SK-MEL-5 (cell line): Measurements from ENCODE around the gene UBE2L6. TPM values are rescaled to one million over a fixed set of nuclear protein-coding genes. Genes with fewer than 3 reads are reported as not detected.

Experiments used
- DNase-seq: peaks from one replicate; pipeline ENCODE4 v3.0.0-alpha.2; 2016; ENCODE audit warnings: low read depth, low spot score
- in situ Hi-C: cut with HindIII; loops from 2 replicates; pipeline ENCODE4 v1.10.0; 2016; ENCODE audit warnings: low sequenced_read_pairs, high pct_unique_total_duplicates, low pct_unique_long_range_greater_than_20kb
- small RNA-seq, 2 experiments: library from RNA; depleted of rRNA; stranded (forward); fragments of <200 nt; gene quantifications; one replicate each; pipeline ENCODE3, GENCODE V24; 2014
- total RNA-seq: library from RNA; depleted of rRNA; stranded (reverse); fragments of >200 nt; shearing (Covaris generic); gene quantifications from 2 replicates; pipeline ENCODE4 v1.2.3, GENCODE V29; 2014; rRNA removed

The UBE2L6 gene
- total RNA-seq, 1 experiment from 2014 or later: 17.0 TPM

DNA sequence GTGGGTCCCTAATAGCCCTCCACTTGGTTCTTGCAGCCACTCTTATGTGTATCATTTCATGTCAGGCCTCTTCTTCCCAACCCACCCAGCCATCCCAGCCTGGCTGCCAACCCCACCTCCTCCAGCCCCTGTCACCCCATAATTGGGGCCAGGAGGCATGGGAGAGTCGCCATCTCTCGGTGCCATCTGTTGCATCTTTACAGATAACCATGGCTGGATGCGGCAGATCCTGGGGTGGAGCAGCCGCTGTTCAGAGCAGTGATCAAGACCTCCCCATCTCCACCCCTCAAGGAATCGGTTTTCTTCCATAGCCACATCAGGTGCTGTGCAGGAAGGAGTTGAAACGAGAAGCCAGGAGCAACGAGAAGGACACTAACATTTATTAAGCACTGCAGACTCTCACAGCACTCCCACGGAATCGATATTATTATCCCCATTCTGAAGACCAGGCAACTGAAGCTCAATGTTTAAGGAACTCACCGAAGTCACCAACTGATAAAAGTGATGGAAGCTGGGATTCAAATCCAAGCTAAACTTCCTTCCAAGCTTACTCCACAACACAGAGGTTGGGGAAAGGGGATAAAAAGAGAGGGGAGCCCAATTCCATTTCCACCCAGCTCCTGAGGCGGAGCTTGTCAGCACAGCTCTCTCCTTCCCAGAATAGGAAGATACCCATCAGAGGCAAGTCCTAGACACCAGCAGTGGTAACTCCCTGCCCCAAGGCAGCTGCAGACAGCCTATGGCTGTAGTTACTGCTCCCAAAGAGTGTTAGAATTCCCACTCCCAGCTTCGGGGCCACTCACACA, 54.6 kb downstream of the UBE2L6 start:
- DNase-seq: no peak
- in situ Hi-C loops: no loop called here

DNA sequence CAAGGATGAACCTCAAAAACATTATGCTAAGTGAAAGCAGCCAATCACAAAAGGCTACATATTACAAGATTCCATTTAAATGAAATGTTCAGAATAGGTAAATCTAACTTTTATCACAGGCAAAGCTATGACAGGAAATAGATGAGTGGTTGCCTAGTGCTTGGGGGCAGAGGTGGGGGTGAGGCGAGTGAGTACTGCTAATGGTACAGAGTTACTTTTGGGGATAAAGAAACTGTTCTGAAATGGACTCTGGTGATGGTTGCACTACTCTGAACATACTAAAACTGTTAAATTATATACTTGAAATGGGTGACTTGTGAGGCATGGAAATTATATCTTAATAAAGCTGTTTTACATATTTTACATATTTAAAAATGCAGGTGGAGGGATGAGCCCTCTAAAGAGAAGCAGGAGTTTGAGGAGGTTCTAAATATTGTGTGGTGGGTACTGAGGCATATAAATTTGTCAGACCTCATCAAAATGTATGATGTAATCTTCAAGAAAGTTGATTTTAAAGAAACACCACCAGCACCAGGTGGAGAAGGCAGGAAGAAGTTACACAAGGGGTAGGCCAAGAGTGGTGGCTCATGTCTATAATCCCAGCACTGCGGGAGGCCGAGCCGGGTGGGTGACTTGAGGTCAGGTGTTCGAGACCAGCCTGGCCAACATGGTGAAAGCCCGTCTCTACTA, 55.6 kb downstream of the UBE2L6 start:
- DNase-seq: no peak
- in situ Hi-C loops: no loop called here

DNA sequence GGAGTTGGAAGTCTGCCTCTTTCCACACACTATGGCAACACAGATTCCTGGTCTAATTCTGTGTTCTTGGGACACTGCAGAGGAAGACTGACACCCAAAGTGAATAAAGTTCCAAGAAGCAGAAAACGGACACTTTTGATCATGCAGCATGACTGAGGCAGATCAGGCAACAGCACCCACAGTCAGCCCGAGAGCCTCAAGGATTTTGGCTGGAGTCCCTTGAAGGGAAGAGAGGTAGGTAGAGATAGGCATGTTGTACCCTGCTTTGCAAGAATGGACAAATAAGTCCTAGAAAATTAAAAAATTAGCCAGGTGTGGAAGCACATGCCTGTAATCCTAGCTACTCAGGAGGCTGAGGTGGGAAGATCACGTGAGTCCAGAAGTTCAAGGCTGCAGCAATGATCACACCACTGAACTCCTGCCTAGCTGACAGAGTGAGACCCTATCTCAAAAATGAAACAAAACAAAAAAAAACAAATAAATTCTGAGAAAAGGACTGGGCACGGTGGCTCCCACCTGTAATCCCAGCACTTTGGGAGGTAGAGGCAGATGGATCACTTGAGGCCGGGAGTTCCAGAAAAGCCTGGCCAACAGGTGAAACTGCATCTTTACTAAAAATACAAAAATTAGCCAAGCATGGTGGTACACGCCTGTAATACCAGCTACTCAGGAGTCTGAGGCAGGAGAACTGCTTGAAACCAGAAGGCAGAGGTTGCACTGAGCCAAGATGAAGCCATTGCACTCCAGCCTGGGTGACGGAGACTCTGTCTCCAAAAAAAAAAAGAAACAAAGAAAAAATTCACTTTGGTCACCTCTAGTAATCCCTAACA, 58.9 kb downstream of the UBE2L6 start:
- in situ Hi-C loops: no loop called here
- no peak for DNase-seq

DNA sequence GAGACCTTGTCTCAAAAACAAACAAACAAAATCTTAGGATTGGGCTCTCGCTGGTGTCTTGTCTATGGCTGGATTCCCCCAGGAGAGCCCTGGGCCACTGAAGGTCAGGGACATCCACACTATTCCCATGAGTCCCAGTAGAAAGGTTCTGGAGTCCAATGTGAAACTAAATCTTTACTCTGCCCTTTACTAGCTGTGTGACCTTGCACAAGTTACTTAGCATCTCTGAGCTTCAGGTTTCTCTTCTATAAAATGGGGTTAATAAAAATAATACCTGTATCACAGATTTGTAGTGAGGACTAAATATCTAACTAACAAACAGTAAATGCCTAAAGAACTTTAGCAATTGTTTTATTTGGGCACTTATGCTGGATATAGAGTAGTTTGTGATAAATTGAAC, 61.0 kb downstream of the UBE2L6 start:
- in situ Hi-C loops: no loop called here
- no peak for DNase-seq

DNA sequence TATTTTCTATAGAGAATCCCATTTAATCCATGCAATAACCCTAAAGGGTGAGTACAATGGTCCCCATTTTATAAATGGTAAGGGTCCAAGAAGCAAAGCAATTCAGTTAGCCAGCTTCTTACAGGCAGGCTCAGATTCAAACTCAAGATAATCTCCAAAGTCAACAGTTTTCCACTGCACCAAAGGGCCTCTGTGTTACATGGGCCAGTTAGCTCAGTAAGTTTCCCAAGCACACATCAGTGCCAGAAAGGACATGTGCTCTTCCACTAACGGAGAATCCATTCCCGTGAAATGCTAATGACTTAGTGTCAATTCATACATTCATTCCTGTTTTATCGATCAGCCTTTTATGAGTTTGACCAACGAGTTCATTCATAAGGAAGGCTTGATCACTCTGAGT, 63.0 kb downstream of the UBE2L6 start:
- no peak for DNase-seq
- in situ Hi-C loops: no loop called here

DNA sequence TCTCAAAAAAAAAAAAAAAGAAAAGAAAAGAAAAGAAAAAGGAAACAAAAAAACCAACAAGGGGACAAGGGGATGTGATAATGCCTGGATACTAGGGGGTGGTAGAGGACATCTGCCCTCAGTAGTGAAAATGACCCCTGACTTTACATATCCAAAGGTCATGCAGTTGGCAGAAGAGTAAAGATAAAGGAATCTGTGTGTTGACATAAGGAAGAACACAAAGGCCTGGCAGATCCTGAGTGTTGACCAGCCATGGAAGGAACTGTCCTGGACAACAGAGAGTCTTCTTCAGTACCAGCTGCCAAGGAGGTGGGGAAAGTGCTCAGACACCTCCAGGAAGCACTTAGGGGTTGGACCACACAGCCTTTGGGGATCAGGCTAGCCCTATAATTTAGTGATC, 64.6 kb downstream of the UBE2L6 start:
- DNase-seq: no peak
- in situ Hi-C loops: no loop called here

DNA sequence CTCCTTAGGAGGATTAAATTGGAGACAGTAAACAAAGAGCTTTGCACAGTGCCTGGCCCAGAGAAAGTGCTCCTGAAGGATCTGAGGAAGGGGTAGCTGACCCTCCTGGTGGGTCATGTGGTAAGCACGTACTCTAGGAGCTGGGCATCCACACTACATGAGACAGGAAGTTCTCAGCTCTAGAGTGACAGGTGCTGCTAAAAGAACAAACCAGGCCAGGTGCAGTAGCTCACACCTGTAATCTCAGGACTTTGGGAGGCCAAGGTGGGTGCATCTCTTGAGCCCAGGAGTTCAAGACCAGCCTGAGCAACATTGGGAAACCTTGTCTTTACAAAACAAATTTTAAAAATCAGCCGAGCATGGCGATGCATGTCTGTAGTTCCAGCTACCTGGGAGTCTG, 65.1 kb downstream of the UBE2L6 start:
- in situ Hi-C loops: no loop called here
- no peak for DNase-seq

DNA sequence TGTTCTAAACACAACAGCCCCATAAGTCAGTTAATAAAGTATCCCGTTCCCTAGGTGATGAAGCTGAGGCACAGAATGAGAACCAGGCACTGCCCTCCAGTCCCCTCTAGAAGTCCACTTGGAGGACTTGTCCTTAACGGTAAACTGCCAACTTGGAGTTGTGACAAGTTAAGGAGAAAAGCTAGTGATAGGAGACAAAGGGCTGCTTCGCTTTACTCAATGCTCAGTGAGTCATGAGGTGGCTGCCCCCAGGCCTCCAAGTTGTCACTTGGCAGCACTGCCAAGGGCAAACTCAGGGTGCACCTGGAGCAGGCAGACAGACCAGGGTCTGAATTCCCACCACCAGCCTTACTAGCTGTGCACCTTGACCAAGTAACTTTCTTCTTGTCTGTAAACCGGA, 65.5 kb downstream of the UBE2L6 start:
- in situ Hi-C loops: no loop called here
- DNase-seq: no peak

Small RNA genes lying within 50 kb of the gene (small RNA-seq; reads per million reads assigned to genes)
- 0 reads per million in 2 experiments for gene RN7SL605P

Other genes starting within 250 kb of the UBE2L6 start
- 8.1 and 9.0 TPM in 2 replicates for gene TNKS1BP1, start 242.7 kb downstream of the UBE2L6 start, total RNA-seq
- gene SSRP1, start 231.8 kb downstream of the UBE2L6 start, total RNA-seq: 71.2 and 76.2 TPM in 2 replicates
- not detected in 2 replicates for gene P2RX3, start 229.3 kb downstream of the UBE2L6 start, total RNA-seq
- gene PRG3, start 186.5 kb downstream of the UBE2L6 start, total RNA-seq: not detected in 2 replicates
- not detected in 2 replicates for gene PRG2, start 177.0 kb downstream of the UBE2L6 start, total RNA-seq
- gene SLC43A3, start 140.6 kb downstream of the UBE2L6 start, total RNA-seq: 30.6 and 37.0 TPM in 2 replicates
- 0.29 and 1.1 TPM in 2 replicates for gene RTN4RL2, start 107.1 kb downstream of the UBE2L6 start, total RNA-seq
- 10.1 and 11.2 TPM in 2 replicates for gene SLC43A1, start 52.0 kb downstream of the UBE2L6 start, total RNA-seq
- 48.5 and 51.6 TPM in 2 replicates for gene TIMM10, start 36.9 kb downstream of the UBE2L6 start, total RNA-seq
- gene SMTNL1, start 30.1 kb downstream of the UBE2L6 start, total RNA-seq: not detected in 2 replicates
- not detected in 2 replicates for gene SERPING1, start 30.0 kb upstream of the UBE2L6 start, total RNA-seq
- 4.5 and 5.3 TPM in 2 replicates for gene YPEL4, start 82.2 kb upstream of the UBE2L6 start, total RNA-seq
- gene CLP1, start 90.1 kb upstream of the UBE2L6 start, total RNA-seq: 17.8 and 19.2 TPM in 2 replicates
- gene ZDHHC5, start 100.4 kb upstream of the UBE2L6 start, total RNA-seq: 28.7 and 30.4 TPM in 2 replicates
- gene MED19, start 144.5 kb upstream of the UBE2L6 start, total RNA-seq: 14.1 and 20.3 TPM in 2 replicates
- 238 and 245 TPM in 2 replicates for gene TMX2, start 144.9 kb upstream of the UBE2L6 start, total RNA-seq
- 171 and 183 TPM in 2 replicates for gene SELENOH, start 173.8 kb upstream of the UBE2L6 start, total RNA-seq
- gene BTBD18, start 184.1 kb upstream of the UBE2L6 start, total RNA-seq: not detected in 2 replicates
- 51.6 and 53.8 TPM in 2 replicates for gene CTNND1, start 194.1 kb upstream of the UBE2L6 start, total RNA-seq